K562 (cell line): ENCODE data around the gene PRKRIP1. TPM values are rescaled to one million over a fixed set of nuclear protein-coding genes. Genes with fewer than 3 reads are reported as not detected.
"Not testable (repeated sequence)": the region's sequence is repeated elsewhere in the genome, so short reads cannot be mapped to it uniquely, and the experiment has no call there.

Experiments
- ATAC-seq: fragments of 200-7000 bp; cut with Tn5 transposase; 3 replicates; pipeline ENCODE4 v1.9.1; 2020; ENCODE audit warnings: moderate library complexity
- BruUV-seq: library from RNA; stranded (reverse); fragments of 400-500 nt; replicated peaks from 2 replicates; lab custom pipeline; 2021; lab: Mats Ljungman, UMichigan
- CTCF ChIA-PET: fragments of 300-600 bp; formaldehyde crosslinking; extraction: SDS; loops from one replicate; lab custom pipeline; 2021; ENCODE audit warnings: low intra/inter-chr PET ratio; lab: Yijun Ruan, JAX
- POLR2A ChIA-PET: fragments of 300-600, 350-650 bp; sonication (Branson Sonifier 250); formaldehyde crosslinking; extraction: SDS; loops from one replicate; lab custom pipeline; 2021; ENCODE audit warnings: antibody characterized with exemption, inconsistent platforms; lab: Yijun Ruan, JAX
- DNase-seq, 4 experiments: peaks; one replicate each; pipeline versions ENCODE4 v3.0.0 to v3.0.0-alpha.2; 2011 to 2018; ENCODE audit warnings: low spot score in 3 of 4, mixed read lengths in 3 of 4; ENCODE audit errors: extremely low read depth in 1 of 4
- FAIRE-seq: peaks from 2 replicates; lab custom pipeline; 2011; peaks lifted over from hg19 to GRCh38; lab: Jason Lieb, UNC
- H2AFZ ChIP-seq: 2 replicates; pipeline ENCODE4 v1.6.0; 2011; ENCODE audit warnings: low read depth, low read length, control low read depth, inconsistent platforms
- H3K27ac ChIP-seq: fragments of 200-600 bp; 3 replicates; pipeline ENCODE4 v1.8.0; 2011; ENCODE audit warnings: low read depth, mild to moderate bottlenecking, control low read depth, inconsistent platforms, low read length, moderate library complexity, mixed read lengths; ENCODE audit errors: extremely low read depth
- H3K27me3 ChIP-seq, 2 experiments: fragments of 300-600 bp in 1 of 2; 2 replicates in 1 of 2; 3 replicates in 1 of 2; pipeline versions ENCODE4 v1.6.0 to v1.8.0; 2011; ENCODE audit warnings: inconsistent platforms in 2 of 2, low read length in 2 of 2, mild to moderate bottlenecking in 1 of 2, mixed read lengths in 1 of 2, moderate library complexity in 1 of 2; ENCODE audit not compliant: control insufficient read depth in 2 of 2, insufficient read depth in 2 of 2
- H3K36me3 ChIP-seq: fragments of 300-600 bp; 3 replicates; pipeline ENCODE4 v1.8.0; 2011; ENCODE audit warnings: mild to moderate bottlenecking, low read length, inconsistent platforms; ENCODE audit not compliant: control insufficient read depth, insufficient read depth
- H3K4me1 ChIP-seq, 2 experiments: fragments of 200-600 bp in 1 of 2; replicated peaks in 1 of 2; 2 replicates in 1 of 2; 3 replicates in 1 of 2; pipeline versions ENCODE4 v1.5.1 to v1.8.0; 2011; ENCODE audit warnings: inconsistent platforms in 2 of 2, low read length in 2 of 2, mild to moderate bottlenecking in 1 of 2, mixed read lengths in 1 of 2, moderate library complexity in 1 of 2; ENCODE audit not compliant: control insufficient read depth in 2 of 2, insufficient read depth in 2 of 2
- H3K4me2 ChIP-seq: 2 replicates; pipeline ENCODE4 v1.6.1; 2011; ENCODE audit warnings: low read length, control low read depth, inconsistent platforms, mixed read lengths; ENCODE audit not compliant: insufficient read depth
- H3K4me3 ChIP-seq: fragments of 200-600 bp; sonication (generic), shearing (Covaris generic); 2 replicates; pipeline ENCODE4 v1.5.1; 2016; ENCODE audit warnings: control low read depth, inconsistent platforms
- H3K79me2 ChIP-seq: fragments of 200-600 bp; 3 replicates; pipeline ENCODE4 v1.8.0; 2011; ENCODE audit warnings: low read length, inconsistent platforms; ENCODE audit not compliant: control insufficient read depth, insufficient read depth
- H3K9ac ChIP-seq, 2 experiments: 2 replicates each; pipeline versions ENCODE4 v1.6.0 to v1.6.1; 2011; ENCODE audit warnings: low read depth in 2 of 2, low read length in 2 of 2, control low read depth in 1 of 2, inconsistent platforms in 1 of 2, mild to moderate bottlenecking in 1 of 2, mixed read lengths in 1 of 2; ENCODE audit not compliant: insufficient read depth in 1 of 2
- H3K9me1 ChIP-seq: one replicate; pipeline ENCODE4 v1.6.0; 2011; ENCODE audit warnings: inconsistent platforms, mild to moderate bottlenecking, low read length, moderate library complexity; ENCODE audit not compliant: control insufficient read depth, insufficient read depth
- H3K9me3 ChIP-seq: replicated peaks from 2 replicates; pipeline ENCODE4 v1.5.1; 2011; ENCODE audit warnings: low read depth, low read length, inconsistent platforms; ENCODE audit not compliant: control insufficient read depth, insufficient read depth
- H4K20me1 ChIP-seq: replicated peaks from 2 replicates; pipeline ENCODE4 v1.6.1; 2011; ENCODE audit warnings: low read length, inconsistent platforms, mixed read lengths; ENCODE audit not compliant: control insufficient read depth, insufficient read depth
- ATF7 ChIP-seq: fragments of 450-650 bp; IDR thresholded peaks from 2 replicates; pipeline ENCODE4 v1.7.1; 2014; ENCODE audit warnings: mild to moderate bottlenecking, moderate library complexity
- CREB1 ChIP-seq, 2 experiments: sonication (generic) in 1 of 2; formaldehyde crosslinking in 1 of 2; IDR thresholded peaks; 2 replicates each; pipeline versions ENCODE4 v1.6.1 to v1.8.0; 2012 to 2022; ENCODE audit warnings: inconsistent platforms in 1 of 2, mild to moderate bottlenecking in 1 of 2, missing genetic modification reagents in 1 of 2, moderate library complexity in 1 of 2
- E2F6 ChIP-seq, 2 experiments: IDR thresholded peaks; 2 replicates each; pipeline ENCODE4 v1.6.1; 2011; ENCODE audit warnings: borderline replicate concordance in 1 of 2, control low read depth in 1 of 2, low read depth in 1 of 2, low read length in 1 of 2, mild to moderate bottlenecking in 1 of 2, mixed read lengths in 1 of 2, moderate library complexity in 1 of 2; ENCODE audit not compliant: insufficient read depth in 1 of 2, insufficient read length in 1 of 2, poor library complexity in 1 of 2, severe bottlenecking in 1 of 2; ENCODE audit errors: extremely low read depth in 1 of 2
- EP400 ChIP-seq: fragments of 450-650 bp; IDR thresholded peaks from 2 replicates; pipeline ENCODE4 v1.6.1; 2017; ENCODE audit warnings: antibody characterized with exemption, mild to moderate bottlenecking, moderate library complexity
- HDAC1 ChIP-seq, 2 experiments: fragments of 450-650 bp; IDR thresholded peaks; 2 replicates each; pipeline ENCODE4 v1.6.1; 2016 to 2017; ENCODE audit warnings: inconsistent platforms in 1 of 2, mild to moderate bottlenecking in 1 of 2, moderate library complexity in 1 of 2
- KDM1A ChIP-seq, 2 experiments: fragments of 450-650 bp; IDR thresholded peaks; 2 replicates each; pipeline ENCODE4 v1.6.1; 2016; ENCODE audit warnings: mild to moderate bottlenecking in 2 of 2
- MAX ChIP-seq: sonication (generic); formaldehyde crosslinking; IDR thresholded peaks from 2 replicates; pipeline ENCODE4 v1.9.0; 2022; ENCODE audit warnings: mild to moderate bottlenecking, missing genetic modification reagents
- MEIS2 ChIP-seq: fragments of 450-650 bp; IDR thresholded peaks from 2 replicates; pipeline ENCODE4 v1.6.1; 2014; ENCODE audit warnings: mild to moderate bottlenecking; ENCODE audit not compliant: partially characterized antibody
- POLR2AphosphoS5 ChIP-seq: IDR thresholded peaks from 2 replicates; pipeline ENCODE4 v1.6.1; 2011; ENCODE audit warnings: mild to moderate bottlenecking, low read depth, low read length, moderate library complexity; ENCODE audit not compliant: control insufficient read depth, insufficient read depth
- SAP30 ChIP-seq: fragments of 200-600 bp; sonication (generic); IDR thresholded peaks from 2 replicates; pipeline ENCODE4 v1.6.1; 2012; ENCODE audit warnings: borderline replicate concordance, low read depth, mild to moderate bottlenecking, moderate library complexity, low read length, control low read depth, inconsistent platforms; ENCODE audit not compliant: insufficient read depth, poor library complexity, severe bottlenecking
- SIN3A ChIP-seq, 2 experiments: fragments of 150-350 bp in 1 of 2; IDR thresholded peaks; 2 replicates each; pipeline ENCODE4 v1.6.1; 2011 to 2016; ENCODE audit warnings: borderline replicate concordance in 2 of 2, low read depth in 2 of 2, low read length in 2 of 2, mild to moderate bottlenecking in 2 of 2, moderate library complexity in 2 of 2; ENCODE audit not compliant: control insufficient read depth in 1 of 2
- SP1 ChIP-seq: sonication (generic); formaldehyde crosslinking; IDR thresholded peaks from 2 replicates; pipeline ENCODE4 v1.8.1; 2022; ENCODE audit warnings: mild to moderate bottlenecking, missing genetic modification reagents
- TBL1XR1 ChIP-seq, 2 experiments: IDR thresholded peaks; 2 replicates each; pipeline ENCODE4 v1.6.1; 2012; ENCODE audit warnings: improper control_type of control experiment in 2 of 2, low read length in 2 of 2, mild to moderate bottlenecking in 1 of 2
- XRCC5 ChIP-seq: fragments of 200-400 bp; formaldehyde crosslinking; IDR thresholded peaks from 2 replicates; pipeline ENCODE4 v1.6.1; 2017; ENCODE audit warnings: low read depth, mild to moderate bottlenecking, low read length
- ZBTB2 ChIP-seq: fragments of 450-650 bp; IDR thresholded peaks from 2 replicates; pipeline ENCODE4 v1.6.1; 2016; ENCODE audit warnings: antibody characterized with exemption
- ZFP36 ChIP-seq: fragments of 150-350 bp; IDR thresholded peaks from 2 replicates; pipeline ENCODE4 v1.6.1; 2018; ENCODE audit warnings: low read length, low read depth; ENCODE audit not compliant: partially characterized antibody
- WGBS: fragments of 100-300 bp; shearing (Covaris generic); methylation state at CpG from one replicate; pipeline ENCODE4 v1.1.6; 2016; ENCODE audit warnings: low coverage, mixed read lengths; ENCODE audit not compliant: insufficient coverage; ENCODE audit errors: missing lambda C conversion rate; 5-methylcytosine and 5-hydroxymethylcytosine counted together
- in situ Hi-C: fragments of 300-500 bp; cut with MboI; formaldehyde crosslinking; loops from 4 replicates; pipeline ENCODE4 v1.15.0; 2018; ENCODE audit warnings: inconsistent platforms, mixed read lengths
- intact Hi-C: fragments of 100-400 bp; cut with micrococcal nuclease; formaldehyde crosslinking; loops from 2 replicates; pipeline ENCODE4 v1.14.2; 2022
- polyA plus RNA-seq, 8 experiments: library from polyadenylated mRNA; depleted of rRNA in 4 of 8; stranded (reverse) in 5 of 8; unstranded in 3 of 8; fragments of >200 nt; fragmentation: Nextera tagmentation in 2 of 8; fragmentation: Illumina TruSeq in 1 of 8; extraction: Ambion mirVana in 2 of 8; extraction: Trizol in 1 of 8; gene quantifications; 2 replicates each; pipeline versions ENCODE4 v1.2.1 to v1.2.3, GENCODE V29; 2011 to 2014; ENCODE audit warnings: inconsistent platforms in 1 of 8, missing spikeins in 1 of 8
- total RNA-seq, 7 experiments: library from RNA; depleted of rRNA in 6 of 7; stranded (reverse); fragments of >200 nt in 6 of 7; fragmentation: Illumina TruSeq in 2 of 7; extraction: Trizol in 2 of 7; gene quantifications; 2 replicates each; pipeline versions ENCODE4 v1.2.1 to v1.2.3, GENCODE V29; 2011 to 2021; ENCODE audit warnings: low replicate concordance in 1 of 7

The PRKRIP1 gene
- total and polyA plus RNA-seq, 9 of the 15 experiments (the other 6 are each of a cell fraction or from before 2014, with no cell fraction given), result 14.9 to 52.1 (median 19.8) TPM

- POLR2A ChIA-PET, result interaction anchor here (0.6 to 1.0 kb wide), 2 partner anchors 33 to 1474 kb away, joined by 3 read pairs; partner anchors contain the start of gene UFSP1
- TF ChIP-seq XRCC5 (peak; percentile 33; the same call in 1 of the 2 replicates), KDM1A (IDR thresholded peaks at IDR 0.05) (peak in 1 of 2 experiments; percentile 91; a peak in 2 of 4 replicates), ATF7 (peak; percentile 90), SAP30 (peak; percentile 41), ZBTB2 (peak; percentile 99), MAX (CRISPR knock-in tag) (peak; percentile 88), ZFP36 (peak; percentile 6), E2F6 (IDR thresholded peaks at IDR 0.05; ENCODE audit: borderline replicate concordance in 1 of 2, extremely low read depth in 1 of 2, insufficient read depth in 1 of 2, insufficient read length in 1 of 2, low read depth in 1 of 2, low read length in 1 of 2, poor library complexity in 1 of 2, severe bottlenecking in 1 of 2) (peak; percentile 41 to 67), HDAC1 (IDR thresholded peaks at IDR 0.05) (peak in 1 of 2 experiments; percentile 73; a peak in 2 of 4 replicates), CREB1 (IDR thresholded peaks at IDR 0.05) (peak; percentile 26), CREB1 (CRISPR knock-in tag; IDR thresholded peaks at IDR 0.05) (peak; percentile 65; the same call in 1 of the 2 replicates), POLR2AphosphoS5 (peak; percentile 81), EP400 (peak; percentile 82), MEIS2 (peak; percentile 98), SIN3A (IDR thresholded peaks at IDR 0.05; ENCODE audit: borderline replicate concordance in 2 of 2, control insufficient read depth in 1 of 2, low read depth in 2 of 2, low read length in 2 of 2) (peak; percentile 62 to 82; a peak in 2 of 4 replicates), TBL1XR1 (IDR thresholded peaks at IDR 0.05; ENCODE audit: low read length in 2 of 2) (peak in 1 of 2 experiments; percentile 42; a peak in 2 of 4 replicates), SP1 (CRISPR knock-in tag) (peak; percentile 65; the same call in 1 of the 2 replicates)
Observed at GRCh38 chr7:102363549-102364393, 32.4 kb upstream of the PRKRIP1 start.

More at GRCh38 chr7:102363549-102364393, 32.4 kb upstream of the PRKRIP1 start:
- ATAC-seq, result peak; percentile 100
- under 1% methylated on average over 53 of the region's 76 CpGs for WGBS
- peak overlapping the region; percentile 64 for H3K4me3 ChIP-seq
- intact Hi-C loops, H3K9me1 ChIP-seq, H3K27me3 ChIP-seq, H3K4me1 ChIP-seq, BruUV-seq, H4K20me1 ChIP-seq, CTCF ChIA-PET, H3K9me3 ChIP-seq, in situ Hi-C loops: not testable (repeated sequence)
- H2AFZ ChIP-seq, result peak overlapping the region; percentile 88
- DNase-seq, result peak; percentile 88 to 100 (median 91)
- peak overlapping the region; percentile 70 for H3K4me2 ChIP-seq
- H3K9ac ChIP-seq, result peak overlapping the region; percentile 73 to 92
- H3K36me3 ChIP-seq, result peaks cover 16% of the 10 kb centered on the region; the same call in 2 of the 3 replicates
- FAIRE-seq, result peak; percentile 40
- H3K27ac ChIP-seq, result peak overlapping the region; percentile 66
- peaks cover 30% of the 10 kb centered on the region for H3K79me2 ChIP-seq
